Kidney epithelial cell (primary cell): ENCODE results near the gene NUP58. TPM values are rescaled to one million over a fixed set of nuclear protein-coding genes. Genes with fewer than 3 reads are reported as not detected.

Experiments used
- DNase-seq: peaks from one replicate; pipeline ENCODE4 v3.0.0-alpha.2; 2010; ENCODE audit warnings: low read depth
- H3K27me3 ChIP-seq: 2 replicates; pipeline ENCODE4 v1.6.0; 2011; ENCODE audit warnings: low read length; ENCODE audit not compliant: control insufficient read depth, insufficient read depth
- H3K36me3 ChIP-seq: 2 replicates; pipeline ENCODE4 v1.5.1; 2011; ENCODE audit warnings: low read length; ENCODE audit not compliant: control insufficient read depth, insufficient read depth
- H3K4me3 ChIP-seq: 2 replicates; pipeline ENCODE4 v1.5.1; 2011; ENCODE audit warnings: low read depth, mild to moderate bottlenecking, control low read depth, low read length
- total RNA-seq: library from RNA; depleted of rRNA; stranded (reverse); fragments of >200 nt; gene quantifications from 2 replicates; pipeline ENCODE4 v1.2.3, GENCODE V29; 2015
- TF ChIP-seq, protein P1 (sequence below): IDR thresholded peaks from 2 replicates; pipeline ENCODE4 v1.5.1; 2011; ENCODE audit warnings: mild to moderate bottlenecking, moderate library complexity, low read length, control low read depth, inconsistent platforms; ENCODE audit not compliant: insufficient read depth, poor library complexity, severe bottlenecking

Gene NUP58
- total RNA-seq, 1 donor from 2014 or later = 56.0 TPM

- Histone ChIP-seq H3K4me3 (no peak overlapping the region), H3K27me3 (no peaks in the 10 kb centered on the region), H3K36me3 (no peaks in the 10 kb centered on the region)
- no peak for DNase-seq
- TF ChIP-seq, protein P1, sequence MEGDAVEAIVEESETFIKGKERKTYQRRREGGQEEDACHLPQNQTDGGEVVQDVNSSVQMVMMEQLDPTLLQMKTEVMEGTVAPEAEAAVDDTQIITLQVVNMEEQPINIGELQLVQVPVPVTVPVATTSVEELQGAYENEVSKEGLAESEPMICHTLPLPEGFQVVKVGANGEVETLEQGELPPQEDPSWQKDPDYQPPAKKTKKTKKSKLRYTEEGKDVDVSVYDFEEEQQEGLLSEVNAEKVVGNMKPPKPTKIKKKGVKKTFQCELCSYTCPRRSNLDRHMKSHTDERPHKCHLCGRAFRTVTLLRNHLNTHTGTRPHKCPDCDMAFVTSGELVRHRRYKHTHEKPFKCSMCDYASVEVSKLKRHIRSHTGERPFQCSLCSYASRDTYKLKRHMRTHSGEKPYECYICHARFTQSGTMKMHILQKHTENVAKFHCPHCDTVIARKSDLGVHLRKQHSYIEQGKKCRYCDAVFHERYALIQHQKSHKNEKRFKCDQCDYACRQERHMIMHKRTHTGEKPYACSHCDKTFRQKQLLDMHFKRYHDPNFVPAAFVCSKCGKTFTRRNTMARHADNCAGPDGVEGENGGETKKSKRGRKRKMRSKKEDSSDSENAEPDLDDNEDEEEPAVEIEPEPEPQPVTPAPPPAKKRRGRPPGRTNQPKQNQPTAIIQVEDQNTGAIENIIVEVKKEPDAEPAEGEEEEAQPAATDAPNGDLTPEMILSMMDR = no peak
These were observed 34.7 kb upstream of the NUP58 start for GRCh38 chr13:25266706-25267105.

DNA sequence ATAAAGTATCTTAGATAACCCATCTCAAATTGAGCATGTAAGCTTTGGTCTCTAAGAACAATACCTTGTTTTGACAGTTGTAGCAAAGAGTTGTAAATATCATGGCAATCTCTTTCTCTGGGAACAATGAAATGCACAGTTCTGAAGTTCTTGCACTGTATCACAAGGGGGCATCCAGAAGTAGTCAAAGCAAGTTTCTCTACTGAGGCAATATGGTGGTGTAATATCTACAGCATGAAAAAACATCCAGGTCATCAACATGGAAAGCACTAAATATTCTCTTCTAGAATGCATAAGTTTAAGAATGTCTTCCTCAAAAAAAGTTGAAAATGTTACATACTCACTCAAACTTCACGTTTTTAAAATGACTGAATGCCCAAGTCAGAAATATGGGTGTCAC is 33.7 kb upstream of the NUP58 start:
- Histone ChIP-seq H3K27me3 (no peaks in the 10 kb centered on the region), H3K36me3 (no peaks in the 10 kb centered on the region)
- TF ChIP-seq, protein P1 = no peak

DNA sequence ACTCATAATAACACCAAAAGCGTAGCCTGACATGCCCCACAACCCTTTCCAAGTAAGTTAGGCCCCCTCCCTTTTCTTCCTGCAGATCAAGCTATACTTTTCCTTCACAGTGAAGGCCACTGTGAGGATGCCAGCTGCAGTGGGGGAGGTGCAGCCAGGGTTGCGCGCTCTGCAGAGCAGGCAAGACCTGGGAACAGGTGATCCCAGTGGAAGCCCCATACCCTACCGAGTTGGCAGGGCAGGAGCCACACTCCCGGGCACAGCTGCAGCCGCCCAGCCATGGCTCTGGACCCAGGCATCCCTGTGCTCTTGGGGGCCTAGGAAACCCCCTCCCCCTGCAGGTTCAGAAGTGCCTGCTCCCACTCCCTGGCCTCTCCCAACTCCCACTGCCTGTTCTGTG is 32.9 kb upstream of the NUP58 start:
- H3K36me3 ChIP-seq = no peaks in the 10 kb centered on the region
- DNase-seq = no peak
- TF ChIP-seq, protein P1 = no peak

More for the DNA sequence above, 33.7 kb upstream of the NUP58 start:
- DNase-seq = no peak
- H3K4me3 ChIP-seq = no peak overlapping the region

GRCh38 chr13:25276748-25277147 is 24.7 kb upstream of the NUP58 start:
- no peak overlapping the region for H3K4me3 ChIP-seq
- no peaks in the 10 kb centered on the region for H3K27me3 ChIP-seq
- no peak for DNase-seq
- TF ChIP-seq, protein P1 = no peak
- H3K36me3 ChIP-seq = no peaks in the 10 kb centered on the region

More for the DNA sequence above, 32.9 kb upstream of the NUP58 start:
- Histone ChIP-seq H3K27me3 (no peaks in the 10 kb centered on the region), H3K4me3 (no peak overlapping the region)

- no peak overlapping the region for H3K4me3 ChIP-seq
- TF ChIP-seq, protein P1 = no peak
- no peaks in the 10 kb centered on the region for H3K27me3 ChIP-seq
- DNase-seq = no peak
- no peaks in the 10 kb centered on the region for H3K36me3 ChIP-seq
These were observed 21.0 kb upstream of the NUP58 start for GRCh38 chr13:25280396-25280795.

DNA sequence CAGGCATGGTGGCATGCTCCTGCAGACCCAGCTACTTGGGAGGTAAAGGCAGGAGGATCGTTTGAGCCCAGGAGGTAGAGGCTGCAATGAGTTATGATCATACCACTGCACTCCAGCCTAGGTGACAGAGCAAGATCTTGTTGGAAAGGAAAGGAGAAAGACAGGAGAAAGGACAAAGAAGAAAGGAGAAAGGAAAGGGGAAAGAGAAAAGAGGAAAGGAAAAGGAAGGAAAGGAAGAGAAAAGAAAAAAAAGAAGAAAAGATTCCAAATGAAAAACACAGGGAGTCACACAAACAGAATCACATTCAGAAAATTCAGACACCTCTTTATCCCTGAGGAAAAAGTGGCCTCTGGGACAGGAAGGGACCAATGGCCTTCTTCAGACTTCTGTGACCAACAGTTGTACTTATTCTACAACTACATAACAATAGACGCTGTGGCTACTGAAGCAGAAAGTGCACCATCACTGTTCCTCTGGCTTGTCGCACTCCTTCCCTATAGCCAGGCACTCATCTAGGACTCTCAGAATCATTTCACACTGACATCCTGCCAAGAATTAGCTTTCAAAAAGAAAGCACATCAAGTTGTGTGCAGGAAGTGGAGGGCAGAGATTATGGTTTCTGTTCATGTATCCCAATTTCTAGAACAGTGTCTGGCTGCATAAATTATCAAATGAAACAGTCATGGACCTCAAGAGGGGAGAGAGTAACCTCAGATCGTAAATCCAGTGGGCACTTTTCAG is 20.1 kb upstream of the NUP58 start:
- TF ChIP-seq, protein P1 = no peak
- no peak for DNase-seq
- Histone ChIP-seq H3K36me3 (no peaks in the 10 kb centered on the region), H3K27me3 (no peaks in the 10 kb centered on the region), H3K4me3 (no peak overlapping the region)
